ENCODE results near the gene OR6J1.

OR6J1 gene

GRCh38 chr14:22610931-22611330 lies 33.2 kb downstream of the OR6J1 start:
- Histone ChIP-seq H3K9ac (ENCODE audit: insufficient read length) (no peak overlapping the region), H3K27ac (no peak overlapping the region), H3K4me3 (no peak overlapping the region), H3K36me3 (ENCODE audit: insufficient read depth, low read length) (peaks cover 25% of the 10 kb centered on the region; the same call in 1 of the 2 replicates), H3K9me3 (ENCODE audit: low read depth, low read length) (no peaks in the 10 kb centered on the region)
- no peak for DNase-seq (ENCODE audit: low read depth, low spot score)
- TF ChIP-seq EZH2 (IDR thresholded peaks at IDR 0.05) (no peak), POLR2AphosphoS5 (IDR thresholded peaks at IDR 0.05; ENCODE audit: borderline replicate concordance, low read depth, low read length) (no peak), FOXP2 (optimal IDR thresholded peaks at IDR 0.05; ENCODE audit: control extremely low read depth, extremely low read length, insufficient read depth) (no peak)

- TF ChIP-seq FOXP2 (optimal IDR thresholded peaks at IDR 0.05; ENCODE audit: control extremely low read depth, extremely low read length, insufficient read depth) (no peak), POLR2AphosphoS5 (IDR thresholded peaks at IDR 0.05; ENCODE audit: borderline replicate concordance, low read depth, low read length) (no peak), EZH2 (IDR thresholded peaks at IDR 0.05) (no peak)
- no peak for DNase-seq (ENCODE audit: low read depth, low spot score)
- Histone ChIP-seq H3K9me3 (ENCODE audit: low read depth, low read length) (no peaks in the 10 kb centered on the region), H3K4me3 (no peak overlapping the region), H3K9ac (ENCODE audit: insufficient read length) (no peak overlapping the region), H3K27ac (no peak overlapping the region), H3K36me3 (ENCODE audit: insufficient read depth, low read length) (peaks cover 39% of the 10 kb centered on the region; the same call in 1 of the 2 replicates)
These were observed 36.9 kb downstream of the OR6J1 start for GRCh38 chr14:22607291-22607690.

- TF ChIP-seq FOXP2 (optimal IDR thresholded peaks at IDR 0.05; ENCODE audit: control extremely low read depth, extremely low read length, insufficient read depth) (no peak), EZH2 (IDR thresholded peaks at IDR 0.05) (no peak), POLR2AphosphoS5 (IDR thresholded peaks at IDR 0.05; ENCODE audit: borderline replicate concordance, low read depth, low read length) (no peak)
- Histone ChIP-seq H3K9me3 (ENCODE audit: low read depth, low read length) (no peaks in the 10 kb centered on the region), H3K36me3 (ENCODE audit: insufficient read depth, low read length) (peaks cover 44% of the 10 kb centered on the region; the same call in 1 of the 2 replicates), H3K9ac (ENCODE audit: insufficient read length) (no peak overlapping the region), H3K4me3 (no peak overlapping the region), H3K27ac (no peak overlapping the region)
- no peak for DNase-seq (ENCODE audit: low read depth, low spot score)
These were observed 37.8 kb downstream of the OR6J1 start for GRCh38 chr14:22606380-22606779.

- peaks cover 28% of the 10 kb centered on the region; the same call in 1 of the 2 replicates for H3K36me3 ChIP-seq (ENCODE audit: insufficient read depth, low read length)
- DNase-seq (ENCODE audit: low read depth, low spot score): no peak
These were observed 41.3 kb downstream of the OR6J1 start for GRCh38 chr14:22602862-22603261.

GRCh38 chr14:22601996-22602395 lies 42.2 kb downstream of the OR6J1 start:
- Histone ChIP-seq H3K27ac (no peak overlapping the region), H3K9ac (ENCODE audit: insufficient read length) (no peak overlapping the region), H3K36me3 (ENCODE audit: insufficient read depth, low read length) (peaks cover 25% of the 10 kb centered on the region; the same call in 1 of the 2 replicates), H3K9me3 (ENCODE audit: low read depth, low read length) (no peaks in the 10 kb centered on the region), H3K4me3 (no peak overlapping the region)
- TF ChIP-seq POLR2AphosphoS5 (IDR thresholded peaks at IDR 0.05; ENCODE audit: borderline replicate concordance, low read depth, low read length) (no peak), FOXP2 (optimal IDR thresholded peaks at IDR 0.05; ENCODE audit: control extremely low read depth, extremely low read length, insufficient read depth) (no peak), EZH2 (IDR thresholded peaks at IDR 0.05) (no peak)
- DNase-seq (ENCODE audit: low read depth, low spot score): no peak

More at GRCh38 chr14:22602862-22603261, 41.3 kb downstream of the OR6J1 start:
- H3K27ac ChIP-seq: no peak overlapping the region
- TF ChIP-seq FOXP2 (optimal IDR thresholded peaks at IDR 0.05; ENCODE audit: control extremely low read depth, extremely low read length, insufficient read depth): no peak
- no peaks in the 10 kb centered on the region for H3K9me3 ChIP-seq (ENCODE audit: low read depth, low read length)
- no peak overlapping the region for H3K9ac ChIP-seq (ENCODE audit: insufficient read length)
- no peak overlapping the region for H3K4me3 ChIP-seq

- Histone ChIP-seq H3K9ac (ENCODE audit: insufficient read length) (no peak overlapping the region), H3K9me3 (ENCODE audit: low read depth, low read length) (no peaks in the 10 kb centered on the region), H3K36me3 (ENCODE audit: insufficient read depth, low read length) (peaks cover 23% of the 10 kb centered on the region; the same call in 1 of the 2 replicates), H3K27ac (no peak overlapping the region), H3K4me3 (no peak overlapping the region)
- no peak for TF ChIP-seq EZH2 (IDR thresholded peaks at IDR 0.05)
- no peak for TF ChIP-seq POLR2AphosphoS5 (IDR thresholded peaks at IDR 0.05; ENCODE audit: borderline replicate concordance, low read depth, low read length)
- TF ChIP-seq FOXP2 (optimal IDR thresholded peaks at IDR 0.05; ENCODE audit: control extremely low read depth, extremely low read length, insufficient read depth): no peak
- DNase-seq (ENCODE audit: low read depth, low spot score): no peak
These were observed 42.7 kb downstream of the OR6J1 start for GRCh38 chr14:22601456-22601855.

DNA sequence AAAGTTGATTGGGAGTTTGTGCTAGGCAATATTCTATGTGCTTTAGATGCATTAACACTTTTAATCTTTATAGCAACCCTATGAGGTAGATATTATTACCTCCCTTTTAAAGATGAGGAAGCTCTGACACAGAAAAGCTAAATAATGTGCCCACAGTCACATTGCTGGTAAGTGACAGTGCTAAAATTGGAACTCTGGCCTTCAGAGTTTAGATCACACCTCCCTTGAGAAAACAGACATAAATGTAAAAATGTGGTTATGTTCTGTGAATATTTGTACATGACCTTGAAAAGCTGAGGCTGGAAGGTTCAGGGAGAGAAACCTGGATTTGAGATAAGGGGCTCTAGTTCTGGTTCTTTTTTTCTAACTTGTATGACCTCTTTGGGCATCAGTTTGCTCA lies 44.1 kb downstream of the OR6J1 start:
- Histone ChIP-seq H3K27ac (no peak overlapping the region), H3K36me3 (ENCODE audit: insufficient read depth, low read length) (peaks cover 18% of the 10 kb centered on the region; the same call in 1 of the 2 replicates), H3K9me3 (ENCODE audit: low read depth, low read length) (no peaks in the 10 kb centered on the region), H3K4me3 (0 out of 2 replicates have a peak overlapping the region, but pooled peaks have one; percentile 3), H3K9ac (ENCODE audit: insufficient read length) (no peak overlapping the region)
- TF ChIP-seq FOXP2 (optimal IDR thresholded peaks at IDR 0.05; ENCODE audit: control extremely low read depth, extremely low read length, insufficient read depth) (no peak), EZH2 (IDR thresholded peaks at IDR 0.05) (no peak), POLR2AphosphoS5 (IDR thresholded peaks at IDR 0.05; ENCODE audit: borderline replicate concordance, low read depth, low read length) (no peak)
- no peak for DNase-seq (ENCODE audit: low read depth, low spot score)

DNA sequence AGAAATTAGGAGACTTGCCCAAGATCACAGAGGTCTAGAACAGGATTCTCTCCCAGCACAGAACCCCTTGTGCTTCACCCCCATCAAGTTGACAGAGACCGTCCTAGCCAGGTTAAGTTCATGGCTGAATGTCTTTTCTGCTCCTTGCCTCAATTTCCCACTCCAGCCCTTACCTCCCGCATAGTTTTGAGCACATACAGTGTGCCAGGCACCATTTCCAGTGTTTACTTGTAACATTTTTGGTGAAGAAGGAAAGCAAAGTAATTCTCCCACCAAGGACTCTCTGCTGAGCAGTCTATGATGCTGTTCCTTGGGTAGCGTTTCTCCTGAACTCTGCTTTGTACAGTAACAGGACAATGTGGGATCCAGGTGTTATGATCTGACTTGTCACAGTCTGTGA lies 44.8 kb downstream of the OR6J1 start:
- H3K9me3 ChIP-seq (ENCODE audit: low read depth, low read length): no peaks in the 10 kb centered on the region
- peaks cover 14% of the 10 kb centered on the region; the same call in 1 of the 2 replicates for H3K36me3 ChIP-seq (ENCODE audit: insufficient read depth, low read length)
- no peak for DNase-seq (ENCODE audit: low read depth, low spot score)
- no peak overlapping the region for H3K27ac ChIP-seq
- no peak for TF ChIP-seq EZH2 (IDR thresholded peaks at IDR 0.05)
- TF ChIP-seq POLR2AphosphoS5 (IDR thresholded peaks at IDR 0.05; ENCODE audit: borderline replicate concordance, low read depth, low read length): no peak
- no peak for TF ChIP-seq FOXP2 (optimal IDR thresholded peaks at IDR 0.05; ENCODE audit: control extremely low read depth, extremely low read length, insufficient read depth)
- H3K9ac ChIP-seq (ENCODE audit: insufficient read length): peak overlapping the region; percentile 85
- peak overlapping the region; percentile 95 for H3K4me3 ChIP-seq

- Histone ChIP-seq H3K9me3 (ENCODE audit: low read depth, low read length) (no peaks in the 10 kb centered on the region), H3K9ac (ENCODE audit: insufficient read length) (peak overlapping the region; percentile 85), H3K27ac (no peak overlapping the region), H3K36me3 (ENCODE audit: insufficient read depth, low read length) (peaks cover 14% of the 10 kb centered on the region; the same call in 1 of the 2 replicates), H3K4me3 (peak overlapping the region; percentile 95)
- no peak for TF ChIP-seq POLR2AphosphoS5 (IDR thresholded peaks at IDR 0.05; ENCODE audit: borderline replicate concordance, low read depth, low read length)
- TF ChIP-seq FOXP2 (optimal IDR thresholded peaks at IDR 0.05; ENCODE audit: control extremely low read depth, extremely low read length, insufficient read depth): no peak
- TF ChIP-seq EZH2 (IDR thresholded peaks at IDR 0.05): no peak
- no peak for DNase-seq (ENCODE audit: low read depth, low spot score)
These were observed 45.3 kb downstream of the OR6J1 start for GRCh38 chr14:22598896-22599244.
